Measurements from ENCODE around the gene SNED1. TPM values are rescaled to one million over a fixed set of nuclear protein-coding genes. Genes with fewer than 3 reads are reported as not detected.

SNED1 gene
- total and polyA plus RNA-seq, 3 experiments from 2014 or later = 0.90 to 3.5 (median 1.8) TPM

- no peak overlapping the region for H3K4me3 ChIP-seq (ENCODE audit: low read length)
- no peaks in the 10 kb centered on the region for H3K9me3 ChIP-seq (ENCODE audit: low read length)
- Mint-ChIP-seq H3K4me1 (peaks cover 0 to 4% (median 0%) of the 10 kb centered on the region in 3 donors), H3K4me3 (no peak overlapping the region), H3K27ac (no peak overlapping the region), H3K36me3 (peaks cover 0 to 2% (median 0%) of the 10 kb centered on the region in 3 donors), H3K9me3 (no peaks in the 10 kb centered on the region), H3K27me3 (peaks cover 1 to 6% of the 10 kb centered on the region in 2 donors)
- no peak overlapping the region for H3K27ac ChIP-seq (ENCODE audit: low read depth, low read length)
- POLR2A ChIA-PET = no interaction called here
- no peaks in the 10 kb centered on the region for H3K27me3 ChIP-seq (ENCODE audit: insufficient read depth, low read length, poor library complexity, severe bottlenecking)
- H3K4me1 ChIP-seq (ENCODE audit: insufficient read depth, low read length) = no peaks in the 10 kb centered on the region
- H3K36me3 ChIP-seq (ENCODE audit: insufficient read depth, low read length) = no peaks in the 10 kb centered on the region
- CTCF ChIA-PET = no interaction called here
- DNase-seq = no peak
Observed at GRCh38 chr2:240981280-240981679, 17.1 kb upstream of the SNED1 start.

- no peak overlapping the region for H3K4me3 Mint-ChIP-seq
- POLR2A ChIA-PET = no interaction called here
- H3K27ac Mint-ChIP-seq = no peak overlapping the region
- Histone ChIP-seq H3K4me3 (ENCODE audit: low read length) (no peak overlapping the region), H3K27me3 (ENCODE audit: insufficient read depth, low read length, poor library complexity, severe bottlenecking) (no peaks in the 10 kb centered on the region), H3K27ac (ENCODE audit: low read depth, low read length) (no peak overlapping the region), H3K4me1 (ENCODE audit: insufficient read depth, low read length) (no peaks in the 10 kb centered on the region), H3K9me3 (ENCODE audit: low read length) (no peaks in the 10 kb centered on the region), H3K36me3 (ENCODE audit: insufficient read depth, low read length) (no peaks in the 10 kb centered on the region)
- CTCF ChIA-PET = no interaction called here
- peaks cover 0 to 2% (median 0%) of the 10 kb centered on the region in 3 donors for H3K36me3 Mint-ChIP-seq
- no peaks in the 10 kb centered on the region for H3K9me3 Mint-ChIP-seq
- H3K4me1 Mint-ChIP-seq = peaks cover 0 to 4% (median 0%) of the 10 kb centered on the region in 3 donors
- peaks cover 1 to 6% of the 10 kb centered on the region in 2 donors for H3K27me3 Mint-ChIP-seq
- peak in 1 of 5 donors; percentile 29 for DNase-seq
Observed at GRCh38 chr2:240981871-240982800, 16.3 kb upstream of the SNED1 start.

GRCh38 chr2:240982821-240983281, 15.6 kb upstream of the SNED1 start:
- Histone ChIP-seq H3K9me3 (ENCODE audit: low read length) (no peaks in the 10 kb centered on the region), H3K36me3 (ENCODE audit: insufficient read depth, low read length) (no peaks in the 10 kb centered on the region), H3K4me1 (ENCODE audit: insufficient read depth, low read length) (no peaks in the 10 kb centered on the region), H3K27me3 (ENCODE audit: insufficient read depth, low read length, poor library complexity, severe bottlenecking) (no peaks in the 10 kb centered on the region), H3K4me3 (ENCODE audit: low read length) (no peak overlapping the region), H3K27ac (ENCODE audit: low read depth, low read length) (no peak overlapping the region)
- Mint-ChIP-seq H3K27me3 (peaks cover 1 to 6% of the 10 kb centered on the region in 2 donors), H3K4me3 (no peak overlapping the region), H3K4me1 (peaks cover 0 to 4% (median 0%) of the 10 kb centered on the region in 3 donors), H3K9me3 (no peaks in the 10 kb centered on the region), H3K36me3 (peaks cover 0 to 2% (median 0%) of the 10 kb centered on the region in 3 donors), H3K27ac (no peak overlapping the region)
- peak in 1 of 5 donors; percentile 37 for DNase-seq
- ChIA-PET POLR2A (no interaction called here), CTCF (interaction anchor here (0.8 to 1.4 kb wide), 4 partner anchors 11 to 168 kb away, joined by 3 to 5 read pairs (median 4); partner anchors contain the start of gene PPP1R7)

- ChIA-PET POLR2A (no interaction called here), CTCF (interaction anchor here (0.8 to 1.4 kb wide), 7 partner anchors 11 to 167 kb away, joined by 3 to 5 read pairs (median 4); partner anchors contain the start of gene PPP1R7)
- Mint-ChIP-seq H3K27ac (peak overlapping the region in 1 of 8 donors; percentile 57), H3K27me3 (peaks cover 1 to 6% of the 10 kb centered on the region in 2 donors), H3K9me3 (no peaks in the 10 kb centered on the region), H3K4me1 (peaks cover 0 to 4% (median 0%) of the 10 kb centered on the region in 3 donors), H3K4me3 (no peak overlapping the region), H3K36me3 (peaks cover 0 to 2% (median 0%) of the 10 kb centered on the region in 3 donors)
- no peak overlapping the region for H3K27ac ChIP-seq (ENCODE audit: low read depth, low read length)
- no peaks in the 10 kb centered on the region for H3K27me3 ChIP-seq (ENCODE audit: insufficient read depth, low read length, poor library complexity, severe bottlenecking)
- no peaks in the 10 kb centered on the region for H3K4me1 ChIP-seq (ENCODE audit: insufficient read depth, low read length)
- peak in 3 of 5 donors; percentile 19 to 68 (median 46) for DNase-seq
- H3K9me3 ChIP-seq (ENCODE audit: low read length) = no peaks in the 10 kb centered on the region
- no peak overlapping the region for H3K4me3 ChIP-seq (ENCODE audit: low read length)
- no peaks in the 10 kb centered on the region for H3K36me3 ChIP-seq (ENCODE audit: insufficient read depth, low read length)
Observed at GRCh38 chr2:240983361-240983995, 14.9 kb upstream of the SNED1 start.

- Mint-ChIP-seq H3K36me3 (peaks cover 0 to 2% (median 0%) of the 10 kb centered on the region in 3 donors), H3K4me3 (no peak overlapping the region), H3K4me1 (peaks cover 0 to 4% (median 0%) of the 10 kb centered on the region in 3 donors), H3K9me3 (no peaks in the 10 kb centered on the region), H3K27ac (no peak overlapping the region), H3K27me3 (peaks cover 1 to 6% of the 10 kb centered on the region in 2 donors)
- no peaks in the 10 kb centered on the region for H3K9me3 ChIP-seq (ENCODE audit: low read length)
- peak in 1 of 5 donors; percentile 41 for DNase-seq
- H3K4me3 ChIP-seq (ENCODE audit: low read length) = no peak overlapping the region
- CTCF ChIA-PET = interaction anchor here (0.8 to 1.4 kb wide), 7 partner anchors 10 to 167 kb away, joined by 3 to 5 read pairs (median 4); partner anchors contain the start of gene PPP1R7
- POLR2A ChIA-PET = no interaction called here
- no peaks in the 10 kb centered on the region for H3K36me3 ChIP-seq (ENCODE audit: insufficient read depth, low read length)
- H3K4me1 ChIP-seq (ENCODE audit: insufficient read depth, low read length) = no peaks in the 10 kb centered on the region
- no peaks in the 10 kb centered on the region for H3K27me3 ChIP-seq (ENCODE audit: insufficient read depth, low read length, poor library complexity, severe bottlenecking)
- no peak overlapping the region for H3K27ac ChIP-seq (ENCODE audit: low read depth, low read length)
Observed at GRCh38 chr2:240983996-240984498, 14.4 kb upstream of the SNED1 start.

GRCh38 chr2:240985881-240986786, 12.3 kb upstream of the SNED1 start:
- no peak overlapping the region for H3K27ac Mint-ChIP-seq
- ChIA-PET POLR2A (no interaction called here), CTCF (no interaction called here)
- Histone ChIP-seq H3K4me1 (ENCODE audit: insufficient read depth, low read length) (no peaks in the 10 kb centered on the region), H3K27ac (ENCODE audit: low read depth, low read length) (no peak overlapping the region), H3K27me3 (ENCODE audit: insufficient read depth, low read length, poor library complexity, severe bottlenecking) (no peaks in the 10 kb centered on the region), H3K9me3 (ENCODE audit: low read length) (no peaks in the 10 kb centered on the region), H3K36me3 (ENCODE audit: insufficient read depth, low read length) (no peaks in the 10 kb centered on the region), H3K4me3 (ENCODE audit: low read length) (no peak overlapping the region)
- H3K36me3 Mint-ChIP-seq = peaks cover 0 to 2% (median 0%) of the 10 kb centered on the region in 3 donors
- DNase-seq = peak in 1 of 5 donors; percentile 39
- no peaks in the 10 kb centered on the region for H3K9me3 Mint-ChIP-seq
- peaks cover 0 to 4% (median 0%) of the 10 kb centered on the region in 3 donors for H3K4me1 Mint-ChIP-seq
- no peak overlapping the region for H3K4me3 Mint-ChIP-seq
- H3K27me3 Mint-ChIP-seq = peaks cover 4 to 6% of the 10 kb centered on the region in 2 donors

GRCh38 chr2:240986787-240987411, 11.5 kb upstream of the SNED1 start:
- H3K36me3 ChIP-seq (ENCODE audit: insufficient read depth, low read length) = no peaks in the 10 kb centered on the region
- no peak overlapping the region for H3K4me3 ChIP-seq (ENCODE audit: low read length)
- Mint-ChIP-seq H3K4me3 (no peak overlapping the region), H3K27me3 (peaks cover 4 to 6% of the 10 kb centered on the region in 2 donors), H3K4me1 (peaks cover 0 to 4% (median 0%) of the 10 kb centered on the region in 3 donors), H3K9me3 (no peaks in the 10 kb centered on the region), H3K36me3 (peaks cover 0 to 2% (median 0%) of the 10 kb centered on the region in 3 donors), H3K27ac (no peak overlapping the region)
- no peaks in the 10 kb centered on the region for H3K4me1 ChIP-seq (ENCODE audit: insufficient read depth, low read length)
- POLR2A ChIA-PET = no interaction called here
- DNase-seq = peak in 1 of 5 donors; percentile 39
- H3K27me3 ChIP-seq (ENCODE audit: insufficient read depth, low read length, poor library complexity, severe bottlenecking) = no peaks in the 10 kb centered on the region
- no peak overlapping the region for H3K27ac ChIP-seq (ENCODE audit: low read depth, low read length)
- CTCF ChIA-PET = no interaction called here
- no peaks in the 10 kb centered on the region for H3K9me3 ChIP-seq (ENCODE audit: low read length)
